GM21528 (cell line): ENCODE results near the gene SLC10A3.
"Not testable (repeated sequence)": the region's sequence is repeated elsewhere in the genome, so short reads cannot be mapped to it uniquely, and the experiment has no call there.

Experiments
- ATAC-seq: cut with Tn5 transposase; IDR thresholded peaks from one replicate; pipeline ENCODE4 v1.9.1; 2021; ENCODE audit warnings: mild to moderate bottlenecking, moderate library complexity; ENCODE audit not compliant: unreplicated experiment, low FRiP score

Gene SLC10A3

GRCh38 chrX:154512879-154513553 is 22.6 kb upstream of the SLC10A3 start:
- no peak for ATAC-seq

GRCh38 chrX:154511761-154512160 is 21.3 kb upstream of the SLC10A3 start:
- ATAC-seq: no peak

GRCh38 chrX:154509455-154509854 is 19.0 kb upstream of the SLC10A3 start:
- ATAC-seq: no peak

GRCh38 chrX:154508384-154508745 is 17.9 kb upstream of the SLC10A3 start:
- ATAC-seq: no peak

- ATAC-seq: no peak
Measured at GRCh38 chrX:154507673-154508383, 17.4 kb upstream of the SLC10A3 start.

GRCh38 chrX:154506483-154507332 is 16.3 kb upstream of the SLC10A3 start:
- no peak for ATAC-seq

GRCh38 chrX:154505734-154506133 is 15.3 kb upstream of the SLC10A3 start:
- no peak for ATAC-seq

GRCh38 chrX:154502989-154503388 is 12.6 kb upstream of the SLC10A3 start:
- ATAC-seq: no peak

GRCh38 chrX:154502098-154502497 is 11.7 kb upstream of the SLC10A3 start:
- ATAC-seq: no peak

GRCh38 chrX:154501423-154501822 is 11.0 kb upstream of the SLC10A3 start:
- ATAC-seq: not testable (repeated sequence)

- ATAC-seq: not testable (repeated sequence)
Measured at GRCh38 chrX:154496591-154497137, 6.2 kb upstream of the SLC10A3 start.

- ATAC-seq: no peak
Measured at GRCh38 chrX:154495472-154495922, 5.1 kb upstream of the SLC10A3 start.

- ATAC-seq: no peak
Measured at GRCh38 chrX:154494715-154495114, 4.3 kb upstream of the SLC10A3 start.

GRCh38 chrX:154490021-154490413 is 412 bp downstream of the SLC10A3 start:
- ATAC-seq: peak; percentile 29

GRCh38 chrX:154489182-154489581 is 1.2 kb downstream of the SLC10A3 start:
- no peak for ATAC-seq

GRCh38 chrX:154488336-154489075 is 1.9 kb downstream of the SLC10A3 start:
- no peak for ATAC-seq

GRCh38 chrX:154487518-154488290 is 2.7 kb downstream of the SLC10A3 start:
- no peak for ATAC-seq

GRCh38 chrX:154486396-154487207 is 3.8 kb downstream of the SLC10A3 start, which contains the start of gene UBL4A:
UBL4A (minus strand) TSS chrX:154486615; CDS start chrX:154486584, 31 bp downstream.
- no peak for ATAC-seq

- no peak for ATAC-seq
Measured at GRCh38 chrX:154486052-154486395, 4.4 kb downstream of the SLC10A3 start.
